HG03469 (cell line): ENCODE measurements around the gene RSAD2.

ENCODE experiments used
- ATAC-seq: cut with Tn5 transposase; IDR thresholded peaks from one replicate; pipeline ENCODE4 v1.9.1; 2021; ENCODE audit warnings: mild to moderate bottlenecking, moderate library complexity, moderate number of reproducible peaks; ENCODE audit not compliant: unreplicated experiment

Gene RSAD2

GRCh38 chr2:6941299-6942046, 63.9 kb downstream of the RSAD2 start:
- ATAC-seq: no peak

GRCh38 chr2:6942848-6943247, 65.3 kb downstream of the RSAD2 start:
- ATAC-seq: no peak

- no peak for ATAC-seq
These were observed 65.9 kb downstream of the RSAD2 start for GRCh38 chr2:6943523-6943922.

- no peak for ATAC-seq
These were observed 66.4 kb downstream of the RSAD2 start for GRCh38 chr2:6943971-6944370.

GRCh38 chr2:6944555-6944954, 67.0 kb downstream of the RSAD2 start:
- ATAC-seq: no peak

DNA sequence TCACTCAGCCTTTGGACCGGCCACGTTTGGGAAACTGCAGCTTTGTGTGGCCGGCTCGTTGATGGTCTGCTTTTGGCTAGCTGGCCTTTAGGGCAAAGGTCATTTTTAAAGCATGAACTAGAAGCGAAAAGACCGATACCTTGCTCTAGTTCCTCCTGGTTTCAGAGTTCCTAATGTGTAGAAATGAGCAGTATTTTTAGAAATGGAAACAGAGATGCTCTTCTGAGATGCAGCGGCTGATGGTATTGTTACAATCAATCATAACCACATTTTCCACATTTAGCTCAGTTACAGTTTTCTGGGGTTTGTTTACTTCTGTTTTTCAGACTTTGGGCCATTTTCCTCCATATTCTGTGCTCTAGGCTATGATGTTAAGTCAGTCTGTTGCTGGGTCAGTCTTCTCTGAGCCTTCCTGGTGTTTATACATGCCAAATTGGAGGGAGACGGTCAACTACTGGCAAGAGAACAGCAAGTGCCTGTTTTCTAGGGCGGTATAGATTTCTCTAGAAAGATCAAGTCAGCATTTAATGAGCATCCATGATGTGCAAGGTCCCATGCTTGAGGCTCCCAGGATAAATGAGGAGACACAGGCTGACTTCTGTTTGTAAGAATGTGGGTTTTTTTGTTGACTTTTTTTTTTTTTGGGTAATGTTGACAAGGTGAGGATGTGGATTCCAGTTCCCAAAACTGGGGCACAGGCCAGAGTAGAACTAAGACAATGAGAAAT, 67.7 kb downstream of the RSAD2 start:
- peak; percentile 91 for ATAC-seq

DNA sequence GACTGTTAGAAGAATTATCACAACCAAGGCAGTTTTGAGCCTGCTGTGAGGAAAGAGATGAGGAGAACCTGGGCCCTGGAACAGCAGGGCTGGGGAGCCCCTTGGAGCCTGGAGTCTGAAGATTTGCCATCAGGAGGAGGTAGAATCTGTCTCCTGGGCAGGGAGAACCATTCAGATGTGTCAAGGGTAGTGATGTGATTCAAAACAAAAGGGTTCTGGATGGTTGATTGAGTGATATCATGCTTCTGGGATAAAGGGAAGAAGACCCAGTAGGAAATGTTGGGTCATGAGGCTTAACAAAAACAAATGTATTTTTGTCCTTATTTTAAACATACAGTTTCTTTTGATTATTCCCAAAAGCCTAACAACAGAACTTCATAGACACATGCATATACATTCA, 68.2 kb downstream of the RSAD2 start:
- no peak for ATAC-seq

- no peak for ATAC-seq
These were observed 69.1 kb downstream of the RSAD2 start for GRCh38 chr2:6946722-6947121.
